OCI-LY1 (cell line): ENCODE data around the gene XYLT1.

ENCODE experiments used
- H2AFZ ChIP-seq: fragments of 200-600 bp; sonication (generic), shearing (Covaris generic); 2 replicates; pipeline ENCODE4 v1.6.0; 2014; ENCODE audit warnings: antibody characterized with exemption, mild to moderate bottlenecking, low read length
- H3F3A ChIP-seq: fragments of 200-600 bp; sonication (generic), shearing (Covaris generic); 2 replicates; pipeline ENCODE4 v1.6.0; 2014; ENCODE audit warnings: mild to moderate bottlenecking, antibody characterized with exemption, low read length, moderate library complexity; ENCODE audit not compliant: insufficient read depth
- H3K27ac ChIP-seq: fragments of 200-600 bp; sonication (generic); 2 replicates; pipeline ENCODE4 v1.5.1; 2014; ENCODE audit warnings: low read length, mixed run types, mild to moderate bottlenecking, low read depth; ENCODE audit not compliant: poor library complexity, severe bottlenecking
- H3K27me3 ChIP-seq: fragments of 200-600 bp; sonication (generic); 2 replicates; pipeline ENCODE4 v1.6.0; 2014; ENCODE audit warnings: antibody characterized with exemption, mild to moderate bottlenecking, low read length, moderate library complexity; ENCODE audit not compliant: insufficient read depth
- H3K36me3 ChIP-seq: fragments of 200-600 bp; sonication (generic); 2 replicates; pipeline ENCODE4 v1.6.1; 2014; ENCODE audit warnings: mild to moderate bottlenecking, antibody characterized with exemption, low read length, moderate library complexity, mixed read lengths; ENCODE audit not compliant: insufficient read depth
- H3K4me1 ChIP-seq: fragments of 200-600 bp; sonication (generic); 2 replicates; pipeline ENCODE4 v1.5.1; 2014; ENCODE audit warnings: mild to moderate bottlenecking, low read length, moderate library complexity; ENCODE audit not compliant: insufficient read depth, severe bottlenecking
- H3K4me2 ChIP-seq: fragments of 200-600 bp; sonication (generic), shearing (Covaris generic); 2 replicates; pipeline ENCODE4 v1.6.1; 2014; ENCODE audit warnings: low read length
- H3K4me3 ChIP-seq: fragments of 200-600 bp; sonication (generic); 2 replicates; pipeline ENCODE4 v1.5.1; 2014; ENCODE audit warnings: low read length, low read depth, mild to moderate bottlenecking, mixed read lengths; ENCODE audit not compliant: poor library complexity, severe bottlenecking
- H3K79me2 ChIP-seq: fragments of 200-600 bp; shearing (Covaris generic); 2 replicates; pipeline ENCODE4 v1.6.1; 2016; ENCODE audit warnings: mixed run types, low read length, mixed read lengths; ENCODE audit not compliant: insufficient read depth
- H3K9ac ChIP-seq: fragments of 200-600 bp; sonication (generic), shearing (Covaris generic); 2 replicates; pipeline ENCODE4 v1.6.1; 2014; ENCODE audit warnings: mild to moderate bottlenecking, low read length, mixed read lengths
- H3K9me2 ChIP-seq: fragments of 200-600 bp; sonication (generic), shearing (Covaris generic); 2 replicates; pipeline ENCODE4 v1.6.1; 2014; ENCODE audit warnings: low read depth, mild to moderate bottlenecking, low read length, mixed read lengths
- H3K9me3 ChIP-seq: fragments of 200-600 bp; shearing (Covaris generic); 2 replicates; pipeline ENCODE4 v1.6.1; 2014; ENCODE audit warnings: low read length, mixed read lengths
- H4K20me1 ChIP-seq: fragments of 200-600 bp; sonication (generic), shearing (Covaris generic); 2 replicates; pipeline ENCODE4 v1.6.0; 2016; ENCODE audit warnings: mild to moderate bottlenecking, low read length; ENCODE audit not compliant: insufficient read depth
- CTCF ChIP-seq: fragments of 200-600 bp; sonication (generic), shearing (Covaris generic); IDR thresholded peaks from 2 replicates; pipeline ENCODE4 v1.5.1; 2017; ENCODE audit warnings: mild to moderate bottlenecking, antibody characterized with exemption, low read length, moderate library complexity, mixed read lengths
- EZH2 ChIP-seq: fragments of 200-600 bp; sonication (generic), shearing (Covaris generic); IDR thresholded peaks from 2 replicates; pipeline ENCODE4 v1.8.0; 2017; ENCODE audit warnings: borderline replicate concordance, mixed run types, mild to moderate bottlenecking, antibody characterized with exemption, low read length, moderate library complexity, mixed read lengths

Gene XYLT1

DNA sequence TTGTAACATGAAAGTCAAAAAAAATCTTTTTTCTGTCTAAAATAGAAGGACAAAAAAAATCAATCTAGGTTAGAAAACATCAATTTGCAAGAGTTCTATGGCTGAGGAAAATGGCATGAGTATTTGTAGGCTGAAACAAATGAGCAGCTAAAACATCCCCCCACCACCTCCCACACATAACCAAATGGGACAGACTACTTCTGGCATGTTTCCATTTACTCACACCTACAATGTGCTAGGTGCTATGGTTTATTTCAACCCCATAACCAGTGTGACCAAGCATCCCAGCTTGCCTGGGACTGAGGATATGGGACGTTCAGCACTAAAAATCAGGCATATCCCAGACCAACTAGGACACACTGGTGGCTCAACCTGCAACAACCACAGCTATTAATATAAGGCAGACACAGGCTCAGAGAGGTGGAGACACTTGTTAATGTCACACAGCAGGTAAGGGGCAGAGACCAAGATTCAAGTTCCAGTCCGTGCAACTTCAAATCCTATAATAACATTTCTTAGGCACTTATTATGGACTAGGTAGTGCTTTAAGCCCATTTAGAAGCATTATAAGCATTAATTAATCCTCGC is 96.0 kb downstream of the XYLT1 start:
- H3K27me3 ChIP-seq, result no peaks in the 10 kb centered on the region
- H3K9ac ChIP-seq, result no peak overlapping the region
- H3K4me2 ChIP-seq, result no peak overlapping the region
- H4K20me1 ChIP-seq, result no peaks in the 10 kb centered on the region
- H3K36me3 ChIP-seq, result no peaks in the 10 kb centered on the region
- H3K4me3 ChIP-seq, result no peak overlapping the region
- H3K79me2 ChIP-seq, result peaks cover 8% of the 10 kb centered on the region
- H3K27ac ChIP-seq, result peak overlapping the region; percentile 77
- H3K9me2 ChIP-seq, result no peaks in the 10 kb centered on the region
- H3F3A ChIP-seq, result no peaks in the 10 kb centered on the region; the same call in 1 of the 2 replicates
- peaks cover 89% of the 10 kb centered on the region for H3K4me1 ChIP-seq
- TF ChIP-seq CTCF, result no peak
- no peak overlapping the region for H2AFZ ChIP-seq
- H3K9me3 ChIP-seq, result no peaks in the 10 kb centered on the region

GRCh38 chr16:17373533-17373932 is 97.2 kb downstream of the XYLT1 start:
- TF ChIP-seq EZH2 (no peak), CTCF (no peak)
- H3K4me1 ChIP-seq, result peaks cover 89% of the 10 kb centered on the region

DNA sequence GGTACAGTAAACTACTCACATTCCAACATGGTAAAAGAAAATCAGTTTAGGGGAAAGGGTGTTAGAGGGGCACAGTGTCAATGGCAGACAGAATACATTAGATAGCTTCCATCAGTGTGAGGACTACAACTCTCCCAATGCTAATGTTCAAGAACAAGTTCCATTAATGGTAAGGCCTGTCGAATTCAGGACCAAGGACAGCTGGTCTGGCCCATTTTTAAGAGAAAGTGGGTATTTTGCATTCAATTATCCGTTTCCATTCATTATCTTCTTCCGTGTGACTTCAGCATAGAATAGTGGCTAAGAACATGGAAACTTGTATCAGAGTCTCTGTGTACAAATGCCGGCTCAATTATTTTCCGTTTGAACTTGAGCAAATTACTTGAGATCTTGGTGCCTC is 98.4 kb downstream of the XYLT1 start:
- H3K9ac ChIP-seq, result no peak overlapping the region
- 0 out of 2 replicates have a peak overlapping the region, but pooled peaks have one; percentile 77 for H3K4me2 ChIP-seq
- H3K27me3 ChIP-seq, result no peaks in the 10 kb centered on the region
- no peak for TF ChIP-seq CTCF
- no peak for TF ChIP-seq EZH2
- H3K4me3 ChIP-seq, result no peak overlapping the region
- H3K27ac ChIP-seq, result peak overlapping the region; percentile 96
- no peaks in the 10 kb centered on the region for H3K9me3 ChIP-seq
- H3K36me3 ChIP-seq, result peaks cover 6% of the 10 kb centered on the region; the same call in 1 of the 2 replicates
- H3K4me1 ChIP-seq, result peaks cover 89% of the 10 kb centered on the region
- H3K9me2 ChIP-seq, result no peaks in the 10 kb centered on the region
- no peak overlapping the region for H2AFZ ChIP-seq
- no peaks in the 10 kb centered on the region for H4K20me1 ChIP-seq
- H3F3A ChIP-seq, result peaks cover 3% of the 10 kb centered on the region; the same call in 1 of the 2 replicates
- no peaks in the 10 kb centered on the region; the same call in none of the 2 replicates for H3K79me2 ChIP-seq

More at GRCh38 chr16:17373533-17373932, 97.2 kb downstream of the XYLT1 start:
- H3K4me3 ChIP-seq, result no peak overlapping the region
- H3K36me3 ChIP-seq, result no peaks in the 10 kb centered on the region
- H3K9me2 ChIP-seq, result no peaks in the 10 kb centered on the region
- no peaks in the 10 kb centered on the region for H3K9me3 ChIP-seq
- no peak overlapping the region for H2AFZ ChIP-seq
- peak overlapping the region; percentile 77 for H3K27ac ChIP-seq
- no peak overlapping the region for H3K4me2 ChIP-seq
- H3K27me3 ChIP-seq, result no peaks in the 10 kb centered on the region
- H3K79me2 ChIP-seq, result peaks cover 8% of the 10 kb centered on the region
- H3F3A ChIP-seq, result no peaks in the 10 kb centered on the region; the same call in 1 of the 2 replicates
- no peak overlapping the region for H3K9ac ChIP-seq
- no peaks in the 10 kb centered on the region for H4K20me1 ChIP-seq
